Astrocyte (in vitro differentiated cells and primary cell): Measurements from ENCODE around the gene KCNQ5.

Source experiments
- CTCF ChIP-seq: IDR thresholded peaks from 2 replicates; pipeline ENCODE4 v1.5.1; 2011; ENCODE audit warnings: low read depth, mild to moderate bottlenecking, inconsistent platforms, low read length, moderate library complexity; ENCODE audit not compliant: insufficient read depth
- EZH2 ChIP-seq: IDR thresholded peaks from 2 replicates; pipeline ENCODE4 v1.6.1; 2012; ENCODE audit warnings: mild to moderate bottlenecking, low read length, inconsistent platforms; ENCODE audit not compliant: insufficient read depth

GRCh38 chr6:73054958-73055357 lies 433.1 kb downstream of the KCNQ5 start:
- TF ChIP-seq CTCF, result no peak
- no peak for TF ChIP-seq EZH2
